GM12875 (cell line): ENCODE data around the gene MEF2C.

ENCODE experiments used
- H3K4me3 ChIP-seq: one replicate; pipeline ENCODE4 v1.5.1; 2011; ENCODE audit warnings: low read depth, low read length, control low read depth
- TF ChIP-seq, protein P1 (sequence below): IDR thresholded peaks from 2 replicates; pipeline ENCODE4 v1.5.1; 2011; ENCODE audit warnings: low read depth, mild to moderate bottlenecking, control low read depth, inconsistent platforms, low read length, moderate library complexity, borderline replicate concordance; ENCODE audit not compliant: insufficient read depth

The MEF2C gene

DNA sequence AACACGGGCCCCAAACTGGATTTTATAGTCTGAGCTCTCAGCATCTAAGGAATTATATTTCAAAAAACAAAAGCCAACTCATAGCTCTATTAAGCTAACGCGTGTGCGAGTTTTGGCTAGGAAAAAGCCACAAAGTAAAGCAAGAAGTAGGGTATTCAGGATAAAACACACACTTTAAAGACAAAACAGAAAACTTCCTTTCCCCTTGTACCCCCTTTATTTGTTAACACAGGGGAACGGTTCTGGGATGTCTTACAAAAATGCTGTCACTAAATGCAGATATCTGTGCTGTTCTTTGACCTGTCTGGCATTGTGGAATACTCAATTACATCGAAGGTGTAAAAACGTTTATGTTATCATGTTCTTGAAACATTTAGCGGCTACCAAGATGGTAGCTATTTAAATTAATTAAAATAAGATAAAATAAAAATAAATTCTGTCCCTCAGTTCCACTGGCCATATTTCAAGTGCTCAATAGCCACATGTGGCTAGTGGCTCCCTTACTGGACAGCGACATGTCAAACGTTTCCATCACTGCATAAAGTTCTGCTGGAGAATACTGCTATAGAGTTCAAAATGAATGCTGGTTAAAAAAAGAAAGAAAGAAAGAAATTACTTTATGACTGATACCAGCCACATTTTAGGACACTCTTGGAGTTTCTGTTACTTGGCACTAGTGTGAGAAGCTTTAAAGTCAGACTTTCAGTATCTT, 7.2 kb upstream of the MEF2C start:
- H3K4me3 ChIP-seq = peak overlapping the region; percentile 84
- TF ChIP-seq, protein P1, sequence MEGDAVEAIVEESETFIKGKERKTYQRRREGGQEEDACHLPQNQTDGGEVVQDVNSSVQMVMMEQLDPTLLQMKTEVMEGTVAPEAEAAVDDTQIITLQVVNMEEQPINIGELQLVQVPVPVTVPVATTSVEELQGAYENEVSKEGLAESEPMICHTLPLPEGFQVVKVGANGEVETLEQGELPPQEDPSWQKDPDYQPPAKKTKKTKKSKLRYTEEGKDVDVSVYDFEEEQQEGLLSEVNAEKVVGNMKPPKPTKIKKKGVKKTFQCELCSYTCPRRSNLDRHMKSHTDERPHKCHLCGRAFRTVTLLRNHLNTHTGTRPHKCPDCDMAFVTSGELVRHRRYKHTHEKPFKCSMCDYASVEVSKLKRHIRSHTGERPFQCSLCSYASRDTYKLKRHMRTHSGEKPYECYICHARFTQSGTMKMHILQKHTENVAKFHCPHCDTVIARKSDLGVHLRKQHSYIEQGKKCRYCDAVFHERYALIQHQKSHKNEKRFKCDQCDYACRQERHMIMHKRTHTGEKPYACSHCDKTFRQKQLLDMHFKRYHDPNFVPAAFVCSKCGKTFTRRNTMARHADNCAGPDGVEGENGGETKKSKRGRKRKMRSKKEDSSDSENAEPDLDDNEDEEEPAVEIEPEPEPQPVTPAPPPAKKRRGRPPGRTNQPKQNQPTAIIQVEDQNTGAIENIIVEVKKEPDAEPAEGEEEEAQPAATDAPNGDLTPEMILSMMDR = no peak

- TF ChIP-seq, protein P1 = no peak
- H3K4me3 ChIP-seq = peak overlapping the region; percentile 84
Measured at GRCh38 chr5:88889189-88890069, 6.4 kb upstream of the MEF2C start.

- TF ChIP-seq, protein P1 = no peak
- peak overlapping the region; percentile 84 for H3K4me3 ChIP-seq
Measured at GRCh38 chr5:88888848-88889188, 5.8 kb upstream of the MEF2C start.

DNA sequence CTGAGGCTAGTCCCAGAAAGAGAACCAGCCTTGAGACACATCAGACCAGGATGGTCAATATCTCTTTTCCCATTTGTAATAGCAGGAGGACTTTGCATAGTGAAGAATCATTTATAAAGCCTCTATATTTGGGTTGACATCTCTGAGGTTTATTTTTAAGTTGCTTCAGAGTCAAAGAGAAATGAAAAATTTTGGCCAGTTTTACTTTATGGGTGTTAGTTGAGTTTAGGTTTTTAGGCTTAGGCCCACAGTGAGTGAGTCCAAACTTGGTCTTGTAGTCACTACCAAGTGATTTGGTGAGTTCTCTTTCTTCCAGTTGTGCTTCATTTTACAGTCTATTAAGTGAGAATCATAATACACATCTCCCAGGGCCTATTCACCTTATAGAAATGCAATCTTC, 5.3 kb upstream of the MEF2C start:
- TF ChIP-seq, protein P1 = no peak
- peak overlapping the region; percentile 84 for H3K4me3 ChIP-seq

DNA sequence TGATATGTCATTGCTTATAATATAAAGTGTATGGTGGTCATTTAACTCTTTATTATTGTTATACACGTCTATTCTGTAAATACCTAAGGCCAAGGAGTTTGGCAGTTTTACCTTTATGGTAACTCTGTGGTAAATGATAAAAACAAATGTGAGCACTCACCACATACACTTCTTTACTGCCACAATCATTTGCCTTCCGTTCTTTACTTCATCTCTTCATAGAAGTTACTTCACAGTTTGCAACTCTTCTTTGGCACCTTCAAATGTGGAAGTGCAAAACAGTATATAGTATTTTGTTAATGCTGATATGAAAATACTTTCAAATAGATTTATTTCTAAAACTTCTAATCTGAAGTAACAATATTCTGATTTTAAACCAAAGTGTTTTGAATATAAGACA, 4.4 kb upstream of the MEF2C start:
- no peak overlapping the region for H3K4me3 ChIP-seq
- TF ChIP-seq, protein P1 = no peak

GRCh38 chr5:88886746-88887341, 3.9 kb upstream of the MEF2C start:
- TF ChIP-seq, protein P1 = no peak
- peak overlapping the region; percentile 5 for H3K4me3 ChIP-seq
